Measurements from ENCODE around the gene MACF1.
"Not testable (repeated sequence)": the region's sequence is repeated elsewhere in the genome, so short reads cannot be mapped to it uniquely, and the experiment has no call there.

The MACF1 gene

DNA sequence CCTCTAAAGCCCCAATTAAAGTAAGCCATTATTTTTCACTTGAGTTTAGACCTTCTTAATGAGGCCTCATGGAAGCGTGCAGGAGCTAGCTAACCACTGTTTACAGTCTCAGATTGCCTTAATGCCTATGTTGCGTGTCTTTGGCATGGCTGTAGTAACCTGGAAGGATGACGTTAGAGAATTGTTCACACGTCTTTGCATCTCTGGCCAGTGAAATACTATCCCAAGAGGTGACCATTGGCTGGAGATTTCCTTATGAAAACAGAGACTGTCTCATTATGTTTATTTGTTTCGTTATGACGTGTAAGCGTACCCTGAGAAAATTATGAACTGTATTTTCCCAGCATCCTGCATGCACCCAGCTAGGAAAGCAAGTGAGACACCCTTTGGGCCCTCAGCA lies 268.3 kb downstream of the MACF1 start:
- DNase-seq (ENCODE audit: low read depth) = no peak
- no peak overlapping the region for H3K4me3 ChIP-seq (ENCODE audit: low read depth, low read length)
- no peak for TF ChIP-seq POLR2A (IDR thresholded peaks at IDR 0.05; ENCODE audit: extremely low read depth, insufficient read length)
- TF ChIP-seq, protein P1, sequence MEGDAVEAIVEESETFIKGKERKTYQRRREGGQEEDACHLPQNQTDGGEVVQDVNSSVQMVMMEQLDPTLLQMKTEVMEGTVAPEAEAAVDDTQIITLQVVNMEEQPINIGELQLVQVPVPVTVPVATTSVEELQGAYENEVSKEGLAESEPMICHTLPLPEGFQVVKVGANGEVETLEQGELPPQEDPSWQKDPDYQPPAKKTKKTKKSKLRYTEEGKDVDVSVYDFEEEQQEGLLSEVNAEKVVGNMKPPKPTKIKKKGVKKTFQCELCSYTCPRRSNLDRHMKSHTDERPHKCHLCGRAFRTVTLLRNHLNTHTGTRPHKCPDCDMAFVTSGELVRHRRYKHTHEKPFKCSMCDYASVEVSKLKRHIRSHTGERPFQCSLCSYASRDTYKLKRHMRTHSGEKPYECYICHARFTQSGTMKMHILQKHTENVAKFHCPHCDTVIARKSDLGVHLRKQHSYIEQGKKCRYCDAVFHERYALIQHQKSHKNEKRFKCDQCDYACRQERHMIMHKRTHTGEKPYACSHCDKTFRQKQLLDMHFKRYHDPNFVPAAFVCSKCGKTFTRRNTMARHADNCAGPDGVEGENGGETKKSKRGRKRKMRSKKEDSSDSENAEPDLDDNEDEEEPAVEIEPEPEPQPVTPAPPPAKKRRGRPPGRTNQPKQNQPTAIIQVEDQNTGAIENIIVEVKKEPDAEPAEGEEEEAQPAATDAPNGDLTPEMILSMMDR (IDR thresholded peaks at IDR 0.05; ENCODE audit: low read depth, low read length) = no peak
- TF ChIP-seq MAX (IDR thresholded peaks at IDR 0.05; ENCODE audit: low read depth, low read length) = no peak

GRCh38 chr1:39473324-39473723 lies 268.8 kb downstream of the MACF1 start:
- no peak for DNase-seq (ENCODE audit: low read depth)
- TF ChIP-seq POLR2A (IDR thresholded peaks at IDR 0.05; ENCODE audit: extremely low read depth, insufficient read length) = no peak
- TF ChIP-seq MAX (IDR thresholded peaks at IDR 0.05; ENCODE audit: low read depth, low read length) = no peak
- TF ChIP-seq MYC (IDR thresholded peaks at IDR 0.05; ENCODE audit: low read depth, low read length) = no peak
- TF ChIP-seq, protein P1 (IDR thresholded peaks at IDR 0.05; ENCODE audit: low read depth, low read length) = no peak
- no peak overlapping the region for H3K4me3 ChIP-seq (ENCODE audit: low read depth, low read length)

- no peak for TF ChIP-seq MYC (IDR thresholded peaks at IDR 0.05; ENCODE audit: low read depth, low read length)
- TF ChIP-seq POLR2A (IDR thresholded peaks at IDR 0.05; ENCODE audit: extremely low read depth, insufficient read length) = no peak
- TF ChIP-seq MAX (IDR thresholded peaks at IDR 0.05; ENCODE audit: low read depth, low read length) = no peak
- TF ChIP-seq, protein P1 (IDR thresholded peaks at IDR 0.05; ENCODE audit: low read depth, low read length) = no peak
- H3K4me3 ChIP-seq (ENCODE audit: low read depth, low read length) = no peak overlapping the region
- DNase-seq (ENCODE audit: low read depth) = no peak
These were observed 270.3 kb downstream of the MACF1 start for GRCh38 chr1:39474810-39475209.

GRCh38 chr1:39475551-39475950 lies 271.1 kb downstream of the MACF1 start:
- H3K4me3 ChIP-seq (ENCODE audit: low read depth, low read length); DNase-seq (ENCODE audit: low read depth): not testable (repeated sequence)

DNA sequence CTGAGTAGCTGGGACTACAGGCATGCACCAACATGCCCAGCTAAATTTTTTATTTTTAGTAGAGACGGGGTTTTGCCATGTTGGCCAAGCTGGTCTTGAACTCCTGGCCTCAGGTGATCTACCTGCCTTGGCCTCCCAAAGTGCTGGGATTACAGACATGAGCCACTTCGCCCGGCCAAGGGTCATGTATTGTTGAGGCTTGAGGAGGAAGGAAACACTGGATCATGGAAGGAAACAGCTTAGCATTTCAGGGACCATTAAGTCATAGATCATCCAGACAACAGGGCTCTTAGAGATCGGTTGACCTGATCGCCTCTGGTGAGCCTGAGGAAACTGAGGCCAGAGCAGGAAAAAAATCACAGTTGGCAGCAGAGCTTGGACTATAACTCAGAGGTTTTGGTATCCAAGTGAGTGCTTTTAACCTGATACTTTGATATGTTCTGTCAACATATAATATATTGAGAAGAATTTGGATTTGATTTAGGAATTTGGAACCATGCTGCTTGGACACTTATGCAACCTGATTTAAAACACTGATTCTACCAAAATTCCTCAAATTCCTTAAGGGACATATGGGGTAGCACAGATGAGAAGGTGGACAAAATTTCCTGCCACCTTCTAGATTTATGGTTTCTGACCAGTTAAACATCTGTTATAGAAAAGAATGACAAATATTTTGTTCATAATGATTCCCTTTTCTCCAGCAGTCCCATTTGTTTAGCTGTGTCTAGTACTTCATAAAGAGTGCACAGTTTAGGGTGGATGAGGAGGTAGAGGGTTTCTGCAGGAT lies 273.8 kb downstream of the MACF1 start:
- no peak overlapping the region for H3K4me3 ChIP-seq (ENCODE audit: low read depth, low read length)
- no peak for DNase-seq (ENCODE audit: low read depth)
- TF ChIP-seq POLR2A (IDR thresholded peaks at IDR 0.05; ENCODE audit: extremely low read depth, insufficient read length) = no peak
- TF ChIP-seq, protein P1 (IDR thresholded peaks at IDR 0.05; ENCODE audit: low read depth, low read length) = no peak
- no peak for TF ChIP-seq MAX (IDR thresholded peaks at IDR 0.05; ENCODE audit: low read depth, low read length)
- no peak for TF ChIP-seq MYC (IDR thresholded peaks at IDR 0.05; ENCODE audit: low read depth, low read length)

- no peak for DNase-seq (ENCODE audit: low read depth)
- H3K4me3 ChIP-seq (ENCODE audit: low read depth, low read length) = no peak overlapping the region
- TF ChIP-seq, protein P1 (IDR thresholded peaks at IDR 0.05; ENCODE audit: low read depth, low read length) = no peak
- no peak for TF ChIP-seq POLR2A (IDR thresholded peaks at IDR 0.05; ENCODE audit: extremely low read depth, insufficient read length)
- no peak for TF ChIP-seq MAX (IDR thresholded peaks at IDR 0.05; ENCODE audit: low read depth, low read length)
- TF ChIP-seq MYC (IDR thresholded peaks at IDR 0.05; ENCODE audit: low read depth, low read length) = no peak
These were observed 276.8 kb downstream of the MACF1 start for GRCh38 chr1:39481289-39481688.

All from NB4 (cell line).